GM18526 (cell line): ENCODE results near the gene OTUD5.

Experiments
- POLR2A ChIP-seq: IDR thresholded peaks from 3 replicates; pipeline ENCODE4 v1.6.1; 2011; ENCODE audit not compliant: insufficient read length; ENCODE audit errors: extremely low read depth

Gene OTUD5

GRCh38 chrX:48911412-48912182 is 45.8 kb downstream of the OTUD5 start, which contains the start of gene SLC35A2:
Gene SLC35A2, minus strand, starts transcription at chrX:48911646. Its CDS starts 10 bp downstream, at chrX:48911636.
- TF ChIP-seq POLR2A, result peak; percentile 76

GRCh38 chrX:48910926-48911411 is 46.4 kb downstream of the OTUD5 start:
- no peak for TF ChIP-seq POLR2A

GRCh38 chrX:48909703-48910294 is 47.6 kb downstream of the OTUD5 start:
- TF ChIP-seq POLR2A, result no peak

- no peak for TF ChIP-seq POLR2A
Measured at GRCh38 chrX:48908600-48908999, 48.8 kb downstream of the OTUD5 start.

GRCh38 chrX:48905090-48905790 is 52.2 kb downstream of the OTUD5 start:
- TF ChIP-seq POLR2A, result no peak

GRCh38 chrX:48904626-48905025 is 52.8 kb downstream of the OTUD5 start:
- TF ChIP-seq POLR2A, result no peak

- TF ChIP-seq POLR2A, result no peak
Measured at GRCh38 chrX:48904180-48904579, 53.2 kb downstream of the OTUD5 start.

GRCh38 chrX:48903290-48903689 is 54.1 kb downstream of the OTUD5 start:
- no peak for TF ChIP-seq POLR2A

GRCh38 chrX:48902776-48903175 is 54.6 kb downstream of the OTUD5 start:
- TF ChIP-seq POLR2A, result no peak

- no peak for TF ChIP-seq POLR2A
Measured at GRCh38 chrX:48902135-48902534, 55.3 kb downstream of the OTUD5 start.

- no peak for TF ChIP-seq POLR2A
Measured at GRCh38 chrX:48901069-48901468, 56.3 kb downstream of the OTUD5 start.

GRCh38 chrX:48899078-48899410 is 58.4 kb downstream of the OTUD5 start:
- no peak for TF ChIP-seq POLR2A

- peak; percentile 75 for TF ChIP-seq POLR2A
Measured at GRCh38 chrX:48897625-48898306, 59.6 kb downstream of the OTUD5 start, which contains the start of the genes PQBP1 and TIMM17B. Gene PQBP1, plus strand, starts transcription at chrX:48897930. Its CDS starts 580 bp downstream, at chrX:48898510. Gene TIMM17B, minus strand, starts transcription at chrX:48897768. Its CDS starts 19 bp downstream, at chrX:48897749.

GRCh38 chrX:48897157-48897624 is 60.2 kb downstream of the OTUD5 start:
- TF ChIP-seq POLR2A, result no peak

GRCh38 chrX:48896611-48897011 is 60.8 kb downstream of the OTUD5 start:
- TF ChIP-seq POLR2A, result no peak
